ENCODE data around the gene TMOD4. TPM values are rescaled to one million over a fixed set of nuclear protein-coding genes. Genes with fewer than 3 reads are reported as not detected.
A peak's percentile ranks its signal among the peaks of the same experiment; 100 is the strongest.

Gene TMOD4
- total RNA-seq, 6 donors from 2014 or later: 0.57 to 0.88 TPM; not detected in 4

DNA sequence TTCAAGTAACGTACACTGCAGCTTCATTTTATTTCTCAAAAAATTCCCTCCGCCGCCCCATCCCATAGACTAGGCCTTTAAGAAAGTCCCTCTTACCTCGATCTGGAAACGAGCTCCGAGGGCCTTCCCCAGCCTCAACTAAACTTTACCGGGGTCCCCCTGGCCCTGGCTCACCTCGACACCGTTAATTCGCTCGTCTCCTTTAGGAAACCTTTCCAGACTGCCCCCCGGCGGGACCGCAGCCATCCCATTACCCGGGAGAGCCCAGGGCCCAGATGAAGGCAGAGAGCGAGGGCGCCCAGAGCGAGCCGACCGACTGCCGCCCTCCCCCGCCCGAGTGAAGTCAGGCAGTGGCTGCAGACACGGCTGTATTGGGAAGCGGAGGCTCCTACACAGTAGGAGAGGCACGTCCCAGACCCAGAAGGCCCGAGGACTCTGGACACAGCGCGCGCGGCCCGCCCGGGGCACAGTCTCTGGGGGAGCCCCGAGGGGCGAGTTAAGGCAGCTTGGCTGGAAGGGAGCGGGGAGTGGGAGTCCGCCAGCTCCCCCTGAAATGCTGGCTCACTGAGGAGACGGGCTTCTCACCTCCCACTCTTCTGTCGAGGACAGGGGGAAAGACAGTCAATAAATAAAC, 44.0 kb downstream of the TMOD4 start:
- TF ChIP-seq POLR2AphosphoS5 (IDR thresholded peaks at IDR 0.05) (no peak), EP300 (IDR thresholded peaks at IDR 0.05) (no peak), POLR2A (IDR thresholded peaks at IDR 0.05) (no peak)
- TF ChIP-seq, protein P1, sequence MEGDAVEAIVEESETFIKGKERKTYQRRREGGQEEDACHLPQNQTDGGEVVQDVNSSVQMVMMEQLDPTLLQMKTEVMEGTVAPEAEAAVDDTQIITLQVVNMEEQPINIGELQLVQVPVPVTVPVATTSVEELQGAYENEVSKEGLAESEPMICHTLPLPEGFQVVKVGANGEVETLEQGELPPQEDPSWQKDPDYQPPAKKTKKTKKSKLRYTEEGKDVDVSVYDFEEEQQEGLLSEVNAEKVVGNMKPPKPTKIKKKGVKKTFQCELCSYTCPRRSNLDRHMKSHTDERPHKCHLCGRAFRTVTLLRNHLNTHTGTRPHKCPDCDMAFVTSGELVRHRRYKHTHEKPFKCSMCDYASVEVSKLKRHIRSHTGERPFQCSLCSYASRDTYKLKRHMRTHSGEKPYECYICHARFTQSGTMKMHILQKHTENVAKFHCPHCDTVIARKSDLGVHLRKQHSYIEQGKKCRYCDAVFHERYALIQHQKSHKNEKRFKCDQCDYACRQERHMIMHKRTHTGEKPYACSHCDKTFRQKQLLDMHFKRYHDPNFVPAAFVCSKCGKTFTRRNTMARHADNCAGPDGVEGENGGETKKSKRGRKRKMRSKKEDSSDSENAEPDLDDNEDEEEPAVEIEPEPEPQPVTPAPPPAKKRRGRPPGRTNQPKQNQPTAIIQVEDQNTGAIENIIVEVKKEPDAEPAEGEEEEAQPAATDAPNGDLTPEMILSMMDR (IDR thresholded peaks at IDR 0.05): no peak
- ATAC-seq (ENCODE audit: low FRiP score in 2 of 2): peak; percentile 64 to 68
- Histone ChIP-seq H3K27ac (peak overlapping the region in 1 of 4 donors; percentile 35), H3K4me3 (peak overlapping the region in 3 of 4 donors; percentile 28 to 51 (median 43)), H3K27me3 (no peaks in the 10 kb centered on the region), H3K9me3 (no peaks in the 10 kb centered on the region), H3K36me3 (peaks cover 0 to 14% (median 3%) of the 10 kb centered on the region in 4 donors), H3K4me1 (peaks cover 4 to 17% (median 8%) of the 10 kb centered on the region in 4 donors)
- DNase-seq: peak in 1 of 2 donors; percentile 84
- WGBS, 2 donors: 56 to 64% methylated on average over 18 to 34 of the region's 39 CpGs

- Histone ChIP-seq H3K4me3 (peak overlapping the region in 3 of 4 donors; percentile 28 to 51 (median 43)), H3K27me3 (no peaks in the 10 kb centered on the region), H3K36me3 (peaks cover 0 to 6% (median 3%) of the 10 kb centered on the region in 4 donors), H3K27ac (peak overlapping the region in 1 of 4 donors; percentile 47), H3K4me1 (peaks cover 4 to 17% (median 8%) of the 10 kb centered on the region in 4 donors), H3K9me3 (no peaks in the 10 kb centered on the region)
- WGBS, 2 donors: 11 to 12% methylated on average over 21 to 29 of the region's 45 CpGs
- peak; percentile 85 to 91 for ATAC-seq (ENCODE audit: low FRiP score in 2 of 2)
- TF ChIP-seq EP300 (IDR thresholded peaks at IDR 0.05) (no peak), POLR2AphosphoS5 (IDR thresholded peaks at IDR 0.05) (peak in 1 of 2 donors; percentile 29), POLR2A (IDR thresholded peaks at IDR 0.05) (peak in 1 of 4 donors; percentile 4)
- TF ChIP-seq, protein P1 (IDR thresholded peaks at IDR 0.05): peak in 1 of 6 experiments; percentile 15
- peak; percentile 85 to 90 for DNase-seq
These were observed 44.7 kb downstream of the TMOD4 start for GRCh38 chr1:151130987-151131586.

GRCh38 chr1:151128800-151129199, 47.0 kb downstream of the TMOD4 start:
- 81 to 89% methylated on average over 6 of the region's 6 CpGs for WGBS, 2 donors
- Histone ChIP-seq H3K4me3 (no peak overlapping the region), H3K27me3 (no peaks in the 10 kb centered on the region), H3K27ac (no peak overlapping the region), H3K4me1 (peaks cover 4 to 17% (median 8%) of the 10 kb centered on the region in 4 donors), H3K36me3 (peaks cover 0 to 1% (median 0%) of the 10 kb centered on the region in 4 donors), H3K9me3 (no peaks in the 10 kb centered on the region)
- DNase-seq (no peak), ATAC-seq (ENCODE audit: low FRiP score in 2 of 2) (no peak)
- TF ChIP-seq POLR2A (IDR thresholded peaks at IDR 0.05) (no peak), EP300 (IDR thresholded peaks at IDR 0.05) (no peak), POLR2AphosphoS5 (IDR thresholded peaks at IDR 0.05) (no peak)
- TF ChIP-seq, protein P1 (IDR thresholded peaks at IDR 0.05): no peak

GRCh38 chr1:151124763-151125403, 50.9 kb downstream of the TMOD4 start:
- DNase-seq: no peak
- 86% methylated on average over 5 of the region's 5 CpGs for WGBS, 2 donors
- no peak for TF ChIP-seq EP300 (IDR thresholded peaks at IDR 0.05)
- no peak for TF ChIP-seq POLR2A (IDR thresholded peaks at IDR 0.05)
- no peak for TF ChIP-seq POLR2AphosphoS5 (IDR thresholded peaks at IDR 0.05)
- ATAC-seq (ENCODE audit: low FRiP score in 2 of 2): no peak
- Histone ChIP-seq H3K9me3 (no peaks in the 10 kb centered on the region), H3K36me3 (peaks cover 0 to 18% (median 4%) of the 10 kb centered on the region in 4 donors), H3K27me3 (no peaks in the 10 kb centered on the region), H3K4me1 (no peaks in the 10 kb centered on the region), H3K27ac (no peak overlapping the region), H3K4me3 (no peak overlapping the region)

Other genes starting within 250 kb of the TMOD4 start
- 10 to 100 TPM; 26.8 to 88.0 (median 40.3) TPM for gene SETDB1, start 249.6 kb downstream of the TMOD4 start, total RNA-seq
- 100 to 1,000 TPM in 5 of 6 donors, 10 to 100 TPM in 1; 93.2 to 322 (median 204) TPM for gene CERS2, start 201.1 kb downstream of the TMOD4 start, total RNA-seq
- gene ANXA9, start 193.7 kb downstream of the TMOD4 start, total RNA-seq: 1 to 10 TPM in 4 of 6 donors, under 1 TPM in 1, not detected in 1; 0.67 to 5.2 (median 1.2) TPM
- 10 to 100 TPM; 14.5 to 34.3 (median 26.9) TPM for gene MINDY1, start 169.1 kb downstream of the TMOD4 start, total RNA-seq
- 10 to 100 TPM; 16.3 to 28.3 (median 21.2) TPM for gene PRUNE1, start 167.5 kb downstream of the TMOD4 start, total RNA-seq
- gene BNIPL, start 139.4 kb downstream of the TMOD4 start, total RNA-seq: 100 to 1,000 TPM in 1 of 6 donors, 10 to 100 TPM in 2, 1 to 10 TPM in 3; 2.3 to 213 (median 11.7) TPM
- 1 to 10 TPM; 2.6 to 9.4 (median 3.8) TPM for gene C1orf56, start 128.2 kb downstream of the TMOD4 start, total RNA-seq
- gene CDC42SE1, start 116.4 kb downstream of the TMOD4 start, total RNA-seq: 100 to 1,000 TPM in 1 of 6 donors, 10 to 100 TPM in 5; 66.9 to 131 (median 90.5) TPM
- 1 to 10 TPM in 4 of 6 donors, under 1 TPM in 2; 0.30 to 1.3 (median 1.1) TPM for gene MLLT11, start 115.6 kb downstream of the TMOD4 start, total RNA-seq
- 10 to 100 TPM in 4 of 6 donors, 1 to 10 TPM in 2; 6.8 to 32.5 (median 13.0) TPM for gene GABPB2, start 105.2 kb downstream of the TMOD4 start, total RNA-seq
- gene SEMA6C, start 29.4 kb downstream of the TMOD4 start, total RNA-seq: 10 to 100 TPM in 1 of 6 donors, 1 to 10 TPM in 5; 2.1 to 13.6 (median 5.8) TPM
- gene TNFAIP8L2, start 19.3 kb downstream of the TMOD4 start, total RNA-seq: 10 to 100 TPM in 5 of 6 donors, 1 to 10 TPM in 1; 7.4 to 19.1 (median 15.8) TPM
- gene LYSMD1, start 10.1 kb downstream of the TMOD4 start, total RNA-seq: 10 to 100 TPM in 1 of 6 donors, 1 to 10 TPM in 5; 2.2 to 16.8 (median 6.2) TPM
- gene SCNM1, start 9.8 kb downstream of the TMOD4 start, total RNA-seq: 10 to 100 TPM in 5 of 6 donors, 1 to 10 TPM in 1; 8.9 to 50.3 (median 25.9) TPM
- 10 to 100 TPM; 19.0 to 54.3 (median 25.5) TPM for gene VPS72, start 14.2 kb upstream of the TMOD4 start, total RNA-seq
- gene PIP5K1A, start 22.6 kb upstream of the TMOD4 start, total RNA-seq: 10 to 100 TPM; 37.2 to 94.3 (median 70.6) TPM
- 100 to 1,000 TPM; 102 to 132 (median 119) TPM for gene PSMD4, start 78.8 kb upstream of the TMOD4 start, total RNA-seq
- 10 to 100 TPM; 17.4 to 50.3 (median 27.2) TPM for gene ZNF687, start 106.3 kb upstream of the TMOD4 start, total RNA-seq
- gene PI4KB, start 151.4 kb upstream of the TMOD4 start, total RNA-seq: 100 to 1,000 TPM in 1 of 6 donors, 10 to 100 TPM in 5; 41.3 to 127 (median 64.0) TPM
- 10 to 100 TPM; 31.5 to 55.5 (median 43.2) TPM for gene RFX5, start 171.3 kb upstream of the TMOD4 start, total RNA-seq
- 100 to 1,000 TPM; 241 to 804 (median 431) TPM for gene SELENBP1, start 196.7 kb upstream of the TMOD4 start, total RNA-seq
- gene PSMB4, start 223.6 kb upstream of the TMOD4 start, total RNA-seq: 100 to 1,000 TPM; 127 to 216 (median 179) TPM